NCI-H1092 treated with DMSO at 0.1 percent for 48 hours (cell line): ENCODE results near the gene UNKL.
"Not testable (repeated sequence)": the region's sequence is repeated elsewhere in the genome, so short reads cannot be mapped to it uniquely, and the experiment has no call there.

Experiments used
- DNase-seq: peaks from one replicate; lab custom pipeline; 2025; lab: John Stamatoyannopoulos, UW

The UNKL gene

DNA sequence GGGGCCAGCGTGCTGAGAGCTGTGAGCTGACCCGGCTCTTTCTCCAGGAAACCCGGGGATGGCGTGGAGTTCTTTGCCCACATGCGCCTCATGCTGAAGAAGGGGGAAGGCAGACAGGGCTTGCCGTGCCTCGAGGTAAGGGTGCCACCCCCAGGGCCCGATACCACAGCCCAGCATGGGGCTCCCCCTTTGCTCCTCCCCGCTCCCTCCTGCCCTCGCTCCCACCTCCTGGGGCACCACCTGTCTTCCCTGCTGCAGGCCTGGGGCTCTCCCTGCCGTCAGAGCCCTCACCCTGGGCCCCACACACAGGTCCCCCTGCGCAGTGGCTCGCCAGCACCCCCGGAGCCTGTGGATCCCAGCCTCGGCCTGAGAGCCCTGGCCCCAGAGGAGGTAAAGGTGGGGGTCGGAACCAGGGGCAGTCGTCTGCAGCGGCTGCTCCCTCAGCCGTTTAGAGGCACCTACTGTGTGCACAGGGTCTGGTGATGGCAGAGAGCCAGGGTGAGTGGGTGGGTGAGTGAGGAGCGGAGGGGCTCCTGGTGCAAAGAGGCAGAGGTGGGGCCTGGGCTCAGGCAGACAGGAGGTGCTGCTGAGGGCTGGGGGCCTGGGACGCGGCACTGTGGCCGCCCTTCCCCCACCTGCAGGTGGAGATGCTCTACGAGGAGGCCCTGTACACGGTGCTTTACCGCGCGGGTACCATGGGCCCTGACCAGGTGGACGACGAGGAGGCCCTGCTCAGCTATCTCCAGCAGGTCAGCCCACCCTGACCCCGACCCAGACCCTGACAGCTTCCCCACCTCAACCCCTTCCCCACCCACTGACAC lies 75.4 kb downstream of the UNKL start:
- DNase-seq = no peak

DNA sequence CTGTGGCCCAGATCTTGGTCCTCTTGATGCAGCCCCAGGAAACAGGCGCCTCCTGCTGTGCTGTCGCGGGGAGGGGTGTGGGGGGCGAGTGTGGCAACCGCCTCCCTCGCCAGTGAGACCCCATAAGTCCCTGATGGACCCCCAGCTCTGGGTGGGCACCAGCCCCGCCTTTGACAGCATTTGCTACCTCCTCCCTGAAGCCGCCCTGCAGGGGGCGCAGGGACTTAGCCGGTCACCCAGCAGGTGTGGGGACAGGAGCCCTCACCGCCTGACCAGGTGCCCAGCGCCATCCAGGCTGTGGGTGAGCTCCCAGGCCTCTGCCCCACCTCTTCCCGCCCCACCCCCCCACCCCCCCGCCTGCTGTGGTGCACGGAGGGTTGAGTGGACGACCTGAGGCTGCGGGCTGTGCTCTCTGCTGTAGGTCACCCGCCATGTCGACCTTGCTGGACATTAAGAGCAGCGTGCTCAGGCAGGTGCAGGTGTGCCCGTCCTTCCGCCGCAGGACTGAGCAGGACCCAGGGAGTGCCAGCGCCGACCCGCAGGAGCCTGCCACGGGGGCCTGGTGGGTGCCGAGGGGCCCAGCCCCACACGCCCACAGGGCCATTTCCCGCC lies 76.3 kb downstream of the UNKL start:
- DNase-seq = no peak

DNA sequence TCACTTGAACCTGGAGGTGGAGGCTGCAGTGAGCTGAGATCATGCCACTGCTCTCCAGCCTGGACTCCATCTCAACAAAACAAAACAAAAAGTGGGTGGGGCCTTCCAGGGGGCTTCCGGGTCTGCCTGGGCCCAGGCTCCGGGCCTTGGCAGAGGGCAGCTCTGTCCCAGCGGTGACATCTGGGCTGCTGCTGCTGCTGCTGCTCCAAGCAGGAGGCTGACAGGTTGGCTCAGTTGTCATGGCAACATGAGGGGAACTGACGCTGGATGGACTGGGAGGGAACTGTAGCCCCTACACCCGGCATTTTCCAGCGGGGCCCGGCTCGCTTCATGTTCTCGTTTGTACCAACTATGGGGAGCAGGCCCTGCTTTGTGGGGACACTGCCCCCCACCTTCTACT lies 77.0 kb downstream of the UNKL start:
- DNase-seq = no peak

DNA sequence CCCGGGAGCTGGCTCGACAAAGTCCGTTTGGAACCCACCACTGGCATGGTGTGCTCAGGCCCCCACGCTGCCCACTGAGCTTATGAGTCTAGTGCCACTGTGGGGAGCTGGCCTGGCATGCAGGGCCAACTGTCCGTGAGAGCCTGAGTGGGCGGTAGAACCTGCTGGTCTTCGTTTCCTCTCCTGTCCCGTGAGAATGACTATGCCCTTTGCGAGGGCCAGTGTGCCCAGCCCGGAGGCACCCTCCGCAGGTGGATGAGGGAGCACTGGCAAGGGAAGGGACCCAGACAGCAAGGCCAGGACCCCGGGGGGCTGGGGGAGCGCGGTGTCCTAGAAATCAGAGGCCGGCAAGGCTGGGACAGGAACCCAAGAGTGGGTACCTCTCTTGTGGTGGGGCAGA lies 77.9 kb downstream of the UNKL start:
- no peak for DNase-seq

DNA sequence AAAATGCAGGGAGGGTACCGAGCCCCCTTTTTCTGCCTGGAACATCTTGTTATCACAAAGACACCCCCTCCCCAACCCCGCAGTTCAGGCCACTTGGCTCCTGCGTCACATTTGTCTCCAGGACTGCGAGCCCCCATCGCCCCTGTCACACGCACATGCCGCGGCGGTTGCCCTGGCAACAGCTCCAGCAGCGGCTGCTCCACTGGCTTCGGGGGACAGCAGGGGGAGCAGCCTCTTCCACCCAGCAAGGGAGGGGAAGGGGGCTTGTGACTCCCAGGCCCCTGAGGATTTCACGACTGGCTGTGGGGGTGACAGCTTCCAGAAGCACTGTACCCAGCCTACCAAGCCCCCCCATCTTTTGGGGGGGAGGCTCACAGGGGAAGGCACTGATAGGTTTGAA lies 78.5 kb downstream of the UNKL start:
- peak; percentile 8 for DNase-seq

DNA sequence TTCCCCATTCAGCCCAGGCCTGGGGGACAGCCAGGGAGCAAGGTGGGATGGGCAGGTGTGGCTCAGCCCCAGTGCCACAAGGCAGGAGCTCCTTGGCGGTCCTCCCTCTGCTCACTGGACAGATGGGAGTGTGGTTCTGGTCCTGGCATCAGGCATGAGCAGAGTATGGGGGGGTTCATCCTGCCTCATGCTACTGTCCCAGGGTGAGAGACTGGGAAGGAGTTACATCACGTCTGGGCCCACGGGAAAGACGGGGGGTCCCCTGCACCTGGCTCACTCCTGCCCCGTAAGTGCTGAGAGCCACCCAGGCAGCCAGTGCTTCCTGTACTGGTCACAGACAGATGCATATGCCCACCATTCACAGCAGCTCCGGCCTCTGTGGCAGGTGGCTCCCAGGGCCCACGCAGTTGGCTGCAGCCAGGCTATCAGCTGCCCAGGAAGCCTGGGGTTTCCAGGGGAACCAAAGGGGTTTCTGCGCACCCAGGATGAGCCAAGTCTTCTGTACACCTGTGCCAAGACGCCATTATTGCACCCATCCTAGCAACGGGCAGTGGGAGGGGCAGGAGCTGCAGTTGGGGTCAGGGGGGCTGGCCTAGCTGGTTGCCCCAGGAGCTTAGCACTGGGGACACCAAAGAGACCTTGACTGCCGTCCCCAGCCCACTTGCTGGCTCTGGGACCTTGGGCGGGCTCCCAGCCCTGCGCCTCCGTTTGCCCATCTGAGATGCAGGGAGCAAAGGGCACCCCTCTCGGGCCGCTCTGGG lies 79.1 kb downstream of the UNKL start:
- DNase-seq = peak; percentile 77

DNA sequence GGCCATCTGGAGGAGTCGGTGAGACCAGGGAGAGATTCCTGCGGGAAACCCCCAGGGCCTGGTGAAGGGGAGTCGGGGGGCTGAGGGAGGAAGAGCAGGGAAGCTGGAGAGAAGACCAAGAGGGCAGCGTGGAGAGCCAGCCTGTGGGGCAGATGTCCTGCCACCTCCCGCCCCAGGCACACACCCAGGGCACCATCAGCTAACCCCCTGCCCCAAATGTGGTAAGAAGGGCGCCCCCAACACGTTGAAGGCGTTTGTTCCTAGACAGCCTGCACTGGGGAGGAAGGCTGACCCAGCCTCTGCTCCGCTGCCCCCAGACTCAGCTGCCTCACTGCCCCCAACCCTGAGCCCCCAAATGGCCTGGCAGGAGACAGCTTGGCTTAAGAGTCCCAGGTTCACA lies 79.8 kb downstream of the UNKL start:
- DNase-seq = no peak

DNA sequence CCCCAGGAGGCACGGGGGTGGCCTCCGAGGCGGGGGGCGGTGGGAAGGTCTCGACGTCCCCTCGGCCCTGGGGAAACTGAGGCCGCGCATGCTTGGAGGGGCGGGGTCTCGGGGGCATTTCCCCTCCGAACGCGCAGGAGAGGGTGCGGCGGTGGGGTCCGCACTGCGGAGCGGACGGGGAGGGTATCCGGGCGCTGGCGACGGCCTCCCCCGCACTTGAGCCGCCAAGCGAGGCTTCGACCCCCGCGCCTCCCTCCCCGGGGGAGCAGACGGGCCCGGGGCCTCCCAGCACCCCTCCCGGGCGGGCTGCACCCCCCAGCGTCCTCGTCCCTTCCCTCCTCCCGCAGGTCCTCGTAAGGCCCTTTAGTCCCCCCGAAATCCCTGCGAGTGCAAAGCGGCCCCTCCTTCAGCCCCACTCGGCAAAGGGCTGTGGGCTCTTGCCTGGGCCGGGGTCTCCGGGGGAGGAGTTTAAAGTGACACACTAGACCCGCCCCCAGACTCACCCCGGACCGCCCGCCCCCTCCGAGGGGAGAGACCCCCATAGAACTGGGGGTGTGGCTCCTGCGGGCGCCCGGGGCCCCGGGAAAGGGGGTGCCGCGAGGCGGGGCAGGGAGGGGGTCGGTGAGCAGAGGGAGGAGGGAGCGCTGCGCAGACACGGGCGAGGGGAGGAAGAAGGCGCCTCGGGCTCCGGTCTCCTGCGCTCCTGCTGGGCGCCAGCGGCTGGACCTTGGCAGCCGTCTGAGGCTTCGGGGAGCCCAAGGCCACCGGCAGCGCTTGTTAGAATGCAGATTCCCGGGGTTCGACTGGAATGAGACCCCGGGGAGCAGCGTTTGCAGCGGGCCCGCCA lies 80.4 kb downstream of the UNKL start:
- DNase-seq = no peak

DNA sequence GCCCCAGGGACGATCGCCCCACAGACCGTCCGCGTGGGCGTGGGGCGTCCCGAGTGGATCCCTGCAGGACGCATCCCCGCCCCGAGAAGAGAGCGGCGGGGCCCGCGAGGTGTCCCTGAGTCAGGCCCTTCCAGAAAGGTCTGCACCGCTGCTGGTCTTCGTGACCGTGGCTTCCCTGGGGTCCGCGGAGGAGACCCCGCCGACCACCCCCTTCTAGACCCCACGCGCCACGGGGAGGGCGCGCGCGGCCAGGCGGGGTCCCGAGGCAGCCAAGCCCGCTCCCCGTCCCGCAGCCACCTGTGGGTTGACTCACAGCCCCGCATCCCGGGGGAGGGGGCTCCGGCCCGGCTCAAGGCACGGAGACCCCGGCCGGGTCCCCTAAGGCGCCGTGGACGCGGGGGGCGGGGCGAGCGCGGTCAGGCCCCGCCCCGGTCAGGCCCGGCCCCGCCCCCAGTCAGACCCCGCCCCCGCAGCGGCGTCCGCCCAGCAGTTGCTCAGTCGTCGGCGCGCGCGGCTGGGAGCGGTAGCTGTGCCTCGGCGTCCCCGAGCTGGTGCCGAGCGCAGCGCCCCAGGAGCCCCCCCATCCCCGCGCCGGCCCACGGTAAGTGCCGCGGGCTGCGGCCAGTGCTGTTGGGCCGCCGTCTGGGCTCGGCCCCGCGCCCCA lies 81.2 kb downstream of the UNKL start, which contains the start of gene BAIAP3:
BAIAP3 (plus strand) TSS at position 497 of the 664 bp plus-strand sequence. CDS start 4,905 bp downstream, outside the sequence.
- DNase-seq = no peak

DNA sequence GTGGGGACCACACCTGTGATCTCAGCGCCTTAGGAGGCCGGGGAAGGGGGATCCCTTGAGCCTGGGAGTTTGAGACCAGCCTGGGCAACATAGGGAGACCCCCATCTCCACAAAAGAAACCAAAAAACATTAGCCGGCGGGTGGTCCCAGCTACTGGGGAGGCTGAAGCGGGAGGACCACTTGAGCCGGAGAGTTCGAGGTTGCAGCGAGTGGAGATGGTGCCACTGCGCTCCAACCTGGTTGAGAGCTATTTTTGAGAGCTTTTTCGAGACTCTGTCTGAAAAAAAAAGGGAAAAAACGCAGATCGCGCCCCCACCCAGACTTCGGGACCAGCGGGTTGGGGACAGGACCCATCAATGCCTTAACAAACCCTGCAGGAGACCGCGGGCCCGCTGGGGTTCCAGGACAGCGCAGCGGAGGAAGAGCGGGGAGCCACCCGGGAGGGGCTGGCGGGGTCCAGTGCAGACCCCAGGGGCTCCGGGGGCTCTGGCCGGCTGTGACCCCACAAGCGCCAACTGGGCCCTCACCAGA lies 81.8 kb downstream of the UNKL start:
- no peak for DNase-seq

DNA sequence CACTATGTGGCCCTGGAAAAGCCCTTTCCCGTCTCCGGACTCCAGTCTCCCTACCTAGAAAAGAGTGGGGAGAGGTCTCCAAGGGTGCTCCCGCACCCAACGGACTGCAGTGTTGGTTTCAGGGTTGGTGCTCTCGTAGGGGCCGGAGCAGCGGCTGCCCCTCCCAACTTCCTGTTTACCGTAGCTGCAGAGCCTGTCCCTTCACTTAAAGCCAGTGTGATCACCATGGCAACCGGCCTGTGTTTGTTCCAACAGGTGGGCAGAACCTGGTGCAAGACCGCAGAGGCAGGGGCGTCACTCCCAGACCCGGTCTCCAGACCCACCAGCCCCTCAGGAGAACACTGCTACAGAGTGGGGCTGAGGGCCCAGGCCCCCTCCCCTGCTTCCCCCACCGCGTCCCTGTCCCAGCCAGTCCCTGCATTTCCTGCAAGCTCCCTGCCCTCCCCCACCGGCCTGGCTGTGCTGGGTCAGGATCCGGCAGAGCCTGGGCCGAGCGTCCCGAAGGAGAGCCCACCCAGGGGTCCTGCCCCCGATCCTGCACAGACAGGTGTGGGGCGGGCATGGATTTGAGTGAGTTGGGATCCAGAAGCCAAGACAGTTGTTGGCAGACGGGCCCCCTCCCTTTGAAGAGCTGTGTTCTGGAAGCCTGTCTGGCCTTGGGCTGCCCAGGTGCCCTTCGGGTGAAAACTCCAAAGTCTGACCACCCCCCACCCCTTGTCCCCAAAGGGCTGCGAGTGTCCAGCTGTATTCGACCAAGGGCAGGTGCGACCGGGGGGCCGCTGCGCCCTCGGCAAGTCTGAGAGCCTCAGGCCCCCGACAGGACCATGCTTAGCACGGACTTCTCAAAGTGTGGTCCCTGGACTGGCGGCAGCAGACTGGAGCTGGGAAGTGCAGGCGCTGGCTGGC lies 82.5 kb downstream of the UNKL start:
- DNase-seq = peak; percentile 44

DNA sequence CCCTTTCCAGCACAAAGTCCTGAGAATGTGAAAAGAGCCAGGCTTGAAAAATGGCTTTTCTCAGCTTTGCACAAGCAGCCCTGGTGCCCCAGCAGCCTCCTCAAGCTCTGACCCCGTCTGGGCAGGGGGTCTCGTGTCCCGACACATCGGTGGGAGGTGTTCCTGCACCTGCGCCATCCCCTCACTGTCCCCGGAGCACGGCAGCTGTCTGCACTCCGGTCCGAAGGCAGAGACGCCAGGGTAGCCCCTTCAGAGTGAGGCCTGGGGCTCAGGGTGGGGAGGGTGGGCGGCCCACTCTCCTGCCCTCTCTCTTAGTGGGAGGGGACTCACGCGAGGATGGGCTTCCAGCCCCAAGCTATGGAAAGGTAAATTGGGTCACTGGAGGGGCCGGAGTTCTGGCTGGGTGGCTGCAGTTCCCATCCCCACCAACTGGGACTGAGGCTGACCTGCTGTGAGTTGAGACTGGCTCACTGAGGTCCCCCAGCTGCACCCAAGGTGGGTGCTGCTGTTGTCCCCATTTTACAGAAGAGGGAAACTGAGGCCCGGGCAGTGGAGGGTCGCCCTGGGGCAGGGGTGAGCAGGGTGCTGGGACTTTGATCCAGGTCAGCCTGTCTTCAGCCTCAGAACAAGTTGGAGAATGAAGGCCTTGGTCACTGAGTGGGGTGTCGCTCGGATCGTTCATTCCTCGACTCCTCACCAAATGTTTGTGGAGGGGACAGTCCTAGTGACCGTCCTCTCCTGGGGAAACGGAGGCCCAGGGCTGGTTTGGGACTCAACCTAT lies 83.4 kb downstream of the UNKL start:
- DNase-seq = no peak

DNA sequence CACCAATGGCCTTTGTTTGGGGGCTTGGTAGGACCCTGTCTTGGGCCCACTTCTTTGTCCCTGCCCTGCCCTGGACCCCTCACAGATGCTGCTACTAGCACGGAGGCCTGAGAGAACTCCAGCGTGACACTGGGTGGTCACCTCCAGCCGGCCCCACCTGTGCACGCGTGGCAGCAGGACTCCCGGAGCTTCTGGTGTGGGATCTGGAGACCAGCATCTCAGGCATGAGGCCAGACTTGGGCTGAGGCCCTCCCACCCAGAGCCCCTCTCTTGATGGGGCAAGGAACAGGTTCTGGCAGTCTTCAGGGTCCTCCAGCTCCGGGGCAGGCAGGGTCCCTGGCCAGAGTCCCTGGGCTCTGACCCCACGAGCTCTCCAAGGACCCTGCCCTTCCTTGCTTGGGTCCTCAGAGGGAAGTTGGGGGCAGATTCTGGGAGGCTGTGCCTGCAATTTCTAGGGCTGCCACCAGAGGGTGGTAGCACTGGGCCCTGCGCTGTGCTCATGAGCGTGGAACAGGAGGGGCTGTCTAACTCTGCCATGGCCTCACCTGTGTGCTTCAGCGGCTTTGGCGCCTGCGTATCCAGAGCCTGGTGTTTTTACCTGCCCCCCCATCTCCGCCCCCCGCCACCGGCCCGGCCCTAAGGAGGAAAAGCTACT lies 84.1 kb downstream of the UNKL start:
- DNase-seq = no peak

DNA sequence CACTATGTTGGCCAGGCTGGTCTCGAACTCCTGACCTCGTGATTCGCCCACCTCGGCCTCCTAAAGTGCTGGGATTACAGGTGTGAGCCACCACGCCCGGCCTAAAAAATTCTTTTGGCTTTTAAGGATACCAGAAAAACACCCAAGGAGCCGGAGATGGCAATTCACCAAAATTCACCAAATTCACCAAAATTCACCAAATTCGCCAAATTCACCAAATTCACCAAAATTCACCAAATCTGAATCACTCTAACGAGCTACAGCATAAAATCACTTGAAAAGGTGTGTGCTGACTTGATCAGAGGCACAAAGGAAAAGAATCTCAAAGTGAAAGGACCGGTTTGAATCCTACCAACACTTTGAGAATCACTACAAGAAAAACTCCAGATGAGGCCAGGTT lies 85.5 kb downstream of the UNKL start:
- DNase-seq = not testable (repeated sequence)

DNA sequence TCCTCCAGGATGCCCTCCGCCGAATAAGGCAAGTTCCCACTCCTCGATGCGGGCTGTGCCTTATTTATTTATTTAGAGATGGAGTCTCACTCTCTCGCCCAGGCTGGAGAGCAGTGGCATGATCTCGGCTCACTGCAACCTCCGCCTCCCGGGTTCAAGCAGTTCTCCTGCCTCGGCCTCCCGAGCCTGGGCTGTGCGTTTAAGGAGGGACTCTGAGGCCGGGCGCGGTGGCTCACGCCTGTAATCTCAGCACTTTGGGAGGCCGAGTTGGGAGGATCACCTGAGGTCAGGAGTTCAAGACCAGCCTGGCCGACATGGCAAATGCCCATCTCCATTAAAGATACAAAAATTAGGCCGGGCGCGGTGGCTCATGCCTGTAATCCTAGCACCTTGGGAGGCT lies 86.4 kb downstream of the UNKL start:
- not testable (repeated sequence) for DNase-seq

DNA sequence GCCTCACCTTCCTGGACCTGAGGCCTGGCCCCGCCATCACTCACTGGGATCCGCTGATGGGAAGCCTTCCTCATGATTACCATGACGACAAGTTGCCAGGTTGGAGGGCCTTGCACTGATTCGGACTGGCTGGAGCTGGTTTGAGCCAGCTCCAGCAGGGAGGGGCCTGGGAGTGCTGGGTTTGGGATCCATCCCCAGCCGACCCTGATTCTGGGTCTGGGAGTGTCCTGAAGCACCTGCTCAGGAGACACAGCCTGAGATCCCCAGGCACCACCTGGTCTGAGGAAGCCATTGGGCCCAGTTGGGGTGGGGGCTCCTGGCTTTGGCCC lies 86.9 kb downstream of the UNKL start:
- no peak for DNase-seq

DNA sequence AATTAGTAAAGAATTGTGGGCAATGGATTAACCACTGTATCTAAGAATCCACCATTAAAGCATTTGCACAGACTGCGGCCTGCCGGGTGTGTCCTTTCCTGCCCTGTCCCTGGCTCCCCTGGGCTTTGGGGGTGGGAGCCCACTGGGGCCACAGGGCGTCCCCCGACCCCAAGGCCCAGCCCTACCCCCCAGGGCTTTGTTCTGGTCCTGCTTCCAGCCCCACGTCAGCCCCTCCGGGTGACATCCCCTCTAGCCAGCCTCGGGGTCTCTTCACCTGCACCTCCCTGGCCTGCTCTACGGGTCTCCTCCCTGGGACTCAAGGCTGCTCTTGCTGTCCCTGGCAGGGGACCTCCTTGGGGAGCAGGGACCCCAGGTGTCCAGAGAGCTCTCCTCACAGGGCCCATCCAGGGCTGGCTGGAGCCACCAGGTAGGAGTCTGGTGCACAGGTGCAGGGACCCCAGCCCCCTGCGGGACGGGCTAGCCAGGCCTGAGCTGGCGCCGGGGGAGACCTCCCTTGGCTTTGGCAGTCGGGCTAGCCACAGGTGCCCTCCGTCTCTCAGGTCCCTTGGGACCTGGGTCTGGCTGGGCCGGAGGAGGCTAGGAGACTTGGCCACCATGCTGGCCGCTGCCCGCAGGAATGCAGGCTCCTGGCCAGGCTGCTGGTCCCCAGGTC lies 87.4 kb downstream of the UNKL start:
- no peak for DNase-seq

DNA sequence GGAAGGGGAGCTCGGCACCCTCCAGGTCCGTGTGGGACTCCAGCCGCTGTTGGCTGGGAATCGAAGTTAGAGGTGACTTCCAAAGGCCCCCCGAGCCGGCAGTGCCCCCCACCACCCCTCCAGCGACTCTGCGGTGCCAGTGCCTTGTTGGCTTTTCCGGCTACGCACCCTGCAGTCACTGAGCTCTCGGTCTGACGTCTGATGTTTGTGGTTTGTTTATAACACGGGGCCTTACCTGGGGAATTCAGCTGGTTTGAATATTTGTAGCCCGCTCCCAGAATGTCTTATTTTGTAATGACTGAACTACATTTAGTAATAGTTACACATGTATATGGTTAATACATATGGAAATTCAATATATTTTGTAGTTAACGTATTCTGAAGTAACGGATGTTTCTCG lies 88.1 kb downstream of the UNKL start:
- no peak for DNase-seq
